ENCODE measurements around the gene RNF121. TPM values are rescaled to one million over a fixed set of nuclear protein-coding genes. Genes with fewer than 3 reads are reported as not detected.

Gene RNF121
- total and polyA plus RNA-seq, 2 donors, result 22.5 to 31.8 TPM

GRCh38 chr11:72008728-72009127 is 79.9 kb downstream of the RNF121 start:
- Histone ChIP-seq H3K4me3 (ENCODE audit: low read depth, low read length) (no peak overlapping the region), H3K36me3 (ENCODE audit: insufficient read depth) (peaks cover 12% of the 10 kb centered on the region), H3K4me1 (ENCODE audit: insufficient read depth) (no peaks in the 10 kb centered on the region), H3K27ac (ENCODE audit: low read depth) (no peak overlapping the region)
- no peak for DNase-seq (ENCODE audit: extremely low spot score)
- 76% methylated on average over 7 of the region's 7 CpGs for WGBS

GRCh38 chr11:72009156-72009555 is 80.3 kb downstream of the RNF121 start:
- 91% methylated on average over 6 of the region's 6 CpGs for WGBS
- peaks cover 10% of the 10 kb centered on the region for H3K36me3 ChIP-seq (ENCODE audit: insufficient read depth)
- no peak for DNase-seq (ENCODE audit: extremely low spot score)
- H3K4me3 ChIP-seq (ENCODE audit: low read depth, low read length), result no peak overlapping the region
- no peaks in the 10 kb centered on the region for H3K4me1 ChIP-seq (ENCODE audit: insufficient read depth)
- H3K27ac ChIP-seq (ENCODE audit: low read depth), result no peak overlapping the region

GRCh38 chr11:72010529-72011233 is 81.8 kb downstream of the RNF121 start:
- Histone ChIP-seq H3K4me1 (ENCODE audit: insufficient read depth) (no peaks in the 10 kb centered on the region), H3K27ac (ENCODE audit: low read depth) (no peak overlapping the region), H3K36me3 (ENCODE audit: insufficient read depth) (peaks cover 15% of the 10 kb centered on the region), H3K4me3 (ENCODE audit: low read depth, low read length) (no peak overlapping the region)
- DNase-seq (ENCODE audit: extremely low spot score), result no peak
- WGBS, result 85% methylated on average over 10 of the region's 10 CpGs

GRCh38 chr11:72012091-72012630 is 83.3 kb downstream of the RNF121 start:
- WGBS, result 82% methylated on average over 5 of the region's 5 CpGs
- Histone ChIP-seq H3K4me3 (ENCODE audit: low read depth, low read length) (no peak overlapping the region), H3K4me1 (ENCODE audit: insufficient read depth) (no peaks in the 10 kb centered on the region), H3K36me3 (ENCODE audit: insufficient read depth) (peaks cover 10% of the 10 kb centered on the region), H3K27ac (ENCODE audit: low read depth) (no peak overlapping the region)
- no peak for DNase-seq (ENCODE audit: extremely low spot score)

GRCh38 chr11:72012897-72013721 is 84.3 kb downstream of the RNF121 start:
- Histone ChIP-seq H3K4me3 (ENCODE audit: low read depth, low read length) (no peak overlapping the region), H3K27ac (ENCODE audit: low read depth) (no peak overlapping the region), H3K36me3 (ENCODE audit: insufficient read depth) (peaks cover 13% of the 10 kb centered on the region), H3K4me1 (ENCODE audit: insufficient read depth) (no peaks in the 10 kb centered on the region)
- DNase-seq (ENCODE audit: extremely low spot score), result no peak
- 39% methylated on average over 33 of the region's 33 CpGs for WGBS

- no peak for DNase-seq (ENCODE audit: extremely low spot score)
- 75% methylated on average over 38 of the region's 38 CpGs for WGBS
- no peaks in the 10 kb centered on the region for H3K4me1 ChIP-seq (ENCODE audit: insufficient read depth)
Observed at GRCh38 chr11:72013765-72014711, 85.2 kb downstream of the RNF121 start.

GRCh38 chr11:72014761-72015320 is 86.0 kb downstream of the RNF121 start:
- WGBS, result 90% methylated on average over 16 of the region's 16 CpGs
- Histone ChIP-seq H3K4me1 (ENCODE audit: insufficient read depth) (no peaks in the 10 kb centered on the region), H3K4me3 (ENCODE audit: low read depth, low read length) (no peak overlapping the region), H3K36me3 (ENCODE audit: insufficient read depth) (peaks cover 11% of the 10 kb centered on the region), H3K27ac (ENCODE audit: low read depth) (no peak overlapping the region)
- no peak for DNase-seq (ENCODE audit: extremely low spot score)

More at GRCh38 chr11:72013765-72014711, 85.2 kb downstream of the RNF121 start:
- H3K4me3 ChIP-seq (ENCODE audit: low read depth, low read length), result no peak overlapping the region
- H3K27ac ChIP-seq (ENCODE audit: low read depth), result no peak overlapping the region
- H3K36me3 ChIP-seq (ENCODE audit: insufficient read depth), result peaks cover 13% of the 10 kb centered on the region

GRCh38 chr11:72015511-72016061 is 86.7 kb downstream of the RNF121 start:
- Histone ChIP-seq H3K4me3 (ENCODE audit: low read depth, low read length) (no peak overlapping the region), H3K27ac (ENCODE audit: low read depth) (no peak overlapping the region), H3K4me1 (ENCODE audit: insufficient read depth) (no peaks in the 10 kb centered on the region), H3K36me3 (ENCODE audit: insufficient read depth) (peaks cover 11% of the 10 kb centered on the region)
- WGBS, result 86% methylated on average over 10 of the region's 10 CpGs
- no peak for DNase-seq (ENCODE audit: extremely low spot score)

- Histone ChIP-seq H3K36me3 (ENCODE audit: insufficient read depth) (peaks cover 16% of the 10 kb centered on the region), H3K4me1 (ENCODE audit: insufficient read depth) (no peaks in the 10 kb centered on the region), H3K4me3 (ENCODE audit: low read depth, low read length) (no peak overlapping the region), H3K27ac (ENCODE audit: low read depth) (no peak overlapping the region)
- 81% methylated on average over 9 of the region's 9 CpGs for WGBS
- DNase-seq (ENCODE audit: extremely low spot score), result no peak
Observed at GRCh38 chr11:72018171-72018570, 89.3 kb downstream of the RNF121 start.

- Histone ChIP-seq H3K4me3 (ENCODE audit: low read depth, low read length) (no peak overlapping the region), H3K4me1 (ENCODE audit: insufficient read depth) (no peaks in the 10 kb centered on the region), H3K36me3 (ENCODE audit: insufficient read depth) (peaks cover 13% of the 10 kb centered on the region), H3K27ac (ENCODE audit: low read depth) (no peak overlapping the region)
- 78% methylated on average over 4 of the region's 4 CpGs for WGBS
- no peak for DNase-seq (ENCODE audit: extremely low spot score)
Observed at GRCh38 chr11:72023335-72023734, 94.5 kb downstream of the RNF121 start.

GRCh38 chr11:72024069-72024754 is 95.4 kb downstream of the RNF121 start:
- no peak for DNase-seq (ENCODE audit: extremely low spot score)
- no peak overlapping the region for H3K27ac ChIP-seq (ENCODE audit: low read depth)
- H3K4me1 ChIP-seq (ENCODE audit: insufficient read depth), result no peaks in the 10 kb centered on the region
- peaks cover 14% of the 10 kb centered on the region for H3K36me3 ChIP-seq (ENCODE audit: insufficient read depth)
- no peak overlapping the region for H3K4me3 ChIP-seq (ENCODE audit: low read depth, low read length)
- 25% methylated on average over 5 of the region's 5 CpGs for WGBS

GRCh38 chr11:72026090-72026489 is 97.2 kb downstream of the RNF121 start:
- DNase-seq (ENCODE audit: extremely low spot score), result no peak
- no peak overlapping the region for H3K4me3 ChIP-seq (ENCODE audit: low read depth, low read length)
- H3K4me1 ChIP-seq (ENCODE audit: insufficient read depth), result no peaks in the 10 kb centered on the region
- peaks cover 14% of the 10 kb centered on the region for H3K36me3 ChIP-seq (ENCODE audit: insufficient read depth)
- 55% methylated on average over 1 of the region's 1 CpG for WGBS
- no peak overlapping the region for H3K27ac ChIP-seq (ENCODE audit: low read depth)
